Esophagus muscularis mucosa (tissue), 4 donors: ENCODE results near the gene MAGED1. TPM values are rescaled to one million over a fixed set of nuclear protein-coding genes. Genes with fewer than 3 reads are reported as not detected.

Source experiments
- DNase-seq: peaks from one replicate; pipeline ENCODE4 v3.0.0-alpha.2; 2017; ENCODE audit errors: extremely low spot score
- H3K27ac ChIP-seq, 4 donors: fragments of 200-600 bp; sonication (generic); replicated peaks in 1 of 4; 1 replicate in 3 of 4; 2 replicates in 1 of 4; pipeline ENCODE4 v1.5.1; 2016 to 2019; ENCODE audit warnings: mild to moderate bottlenecking in 1 of 4
- H3K27me3 ChIP-seq, 4 donors: fragments of 200-600 bp; sonication (generic); one replicate each; pipeline versions ENCODE4 v1.5.1 to v1.6.0; 2016 to 2019
- H3K36me3 ChIP-seq, 4 donors: fragments of 200-600 bp; sonication (generic); one replicate each; pipeline ENCODE4 v1.5.1; 2016 to 2019
- H3K4me1 ChIP-seq, 4 donors: fragments of 200-600 bp; sonication (generic); one replicate each; pipeline ENCODE4 v1.5.1; 2016 to 2019
- H3K4me3 ChIP-seq, 4 donors: fragments of 200-600 bp; sonication (generic); 1 replicate in 2 of 4; 2 replicates in 2 of 4; pipeline ENCODE4 v1.5.1; 2016 to 2019; ENCODE audit warnings: mild to moderate bottlenecking in 4 of 4, moderate library complexity in 1 of 4
- H3K9me3 ChIP-seq, 4 donors: fragments of 200-600 bp; sonication (generic); 1 replicate in 3 of 4; 2 replicates in 1 of 4; pipeline ENCODE4 v1.5.1; 2016 to 2019
- EP300 ChIP-seq: sonication (generic); formaldehyde crosslinking; IDR thresholded peaks from one replicate; pipeline ENCODE4 v1.6.1; 2017; ENCODE audit warnings: antibody characterized with exemption
- POLR2A ChIP-seq: fragments of 450-650 bp; IDR thresholded peaks from one replicate; pipeline ENCODE4 v1.6.1; 2017; ENCODE audit warnings: antibody characterized with exemption, moderate library complexity, mild to moderate bottlenecking, low read depth
- POLR2AphosphoS5 ChIP-seq, 2 donors: sonication (generic); formaldehyde crosslinking; IDR thresholded peaks; one replicate each; pipeline ENCODE4 v1.6.1; 2017; ENCODE audit warnings: antibody characterized with exemption in 2 of 2
- WGBS: methylation state at CpG from one replicate; pipeline ENCODE4 v1.1.5; 2018; 5-methylcytosine and 5-hydroxymethylcytosine counted together
- intact Hi-C: fragments of 100-400 bp; cut with DNase I; formaldehyde crosslinking; loops from one replicate; pipeline ENCODE4 v1.15.1; 2023
- total RNA-seq, 4 donors: library from RNA; depleted of rRNA; stranded (reverse); fragments of >200 nt; gene quantifications; one replicate each; pipeline versions ENCODE4 v1.1.0 to v1.2.1, GENCODE V29; 2016
- TF ChIP-seq, protein P1 (sequence below), 3 experiments: fragments of 200-600 bp in 2 of 3; fragments of 450-650 bp in 1 of 3; sonication (generic) in 2 of 3; IDR thresholded peaks; one replicate each; pipeline ENCODE4 v1.5.1; 2017 to 2019; ENCODE audit warnings: antibody characterized with exemption in 3 of 3, mild to moderate bottlenecking in 2 of 3, moderate library complexity in 1 of 3

MAGED1 gene
- total RNA-seq, 4 donors from 2014 or later, result 32.6 to 57.9 (median 44.0) TPM

DNA sequence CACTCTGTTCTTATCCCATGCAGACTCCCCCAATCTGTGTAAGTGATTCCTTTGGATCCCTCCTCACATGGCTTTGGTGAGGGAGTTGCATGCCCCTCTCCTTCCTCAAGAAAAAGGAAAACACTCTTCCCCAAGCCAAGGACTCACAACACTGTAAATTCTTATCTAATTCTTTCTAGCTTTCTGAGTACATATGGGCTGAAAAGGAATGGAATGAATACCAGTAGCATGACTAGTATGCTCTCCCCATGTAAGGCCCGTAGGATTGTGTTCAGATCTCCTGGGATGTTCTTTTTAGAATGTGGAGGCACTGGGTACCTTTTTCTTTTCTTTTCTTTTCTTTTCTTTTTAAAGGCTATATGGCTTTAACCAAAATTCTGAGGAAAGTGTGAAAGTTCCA is 17.0 kb upstream of the MAGED1 start:
- no peaks in the 10 kb centered on the region for H3K4me1 ChIP-seq
- intact Hi-C loops, result no loop called here
- no peaks in the 10 kb centered on the region for H3K9me3 ChIP-seq
- H3K4me3 ChIP-seq, result no peak overlapping the region
- DNase-seq, result no peak
- H3K27ac ChIP-seq, result no peak overlapping the region
- no peaks in the 10 kb centered on the region for H3K27me3 ChIP-seq
- H3K36me3 ChIP-seq, result no peaks in the 10 kb centered on the region
- 50% methylated on average over 1 of the region's 1 CpG for WGBS
- TF ChIP-seq EP300, result no peak
- TF ChIP-seq, protein P1, sequence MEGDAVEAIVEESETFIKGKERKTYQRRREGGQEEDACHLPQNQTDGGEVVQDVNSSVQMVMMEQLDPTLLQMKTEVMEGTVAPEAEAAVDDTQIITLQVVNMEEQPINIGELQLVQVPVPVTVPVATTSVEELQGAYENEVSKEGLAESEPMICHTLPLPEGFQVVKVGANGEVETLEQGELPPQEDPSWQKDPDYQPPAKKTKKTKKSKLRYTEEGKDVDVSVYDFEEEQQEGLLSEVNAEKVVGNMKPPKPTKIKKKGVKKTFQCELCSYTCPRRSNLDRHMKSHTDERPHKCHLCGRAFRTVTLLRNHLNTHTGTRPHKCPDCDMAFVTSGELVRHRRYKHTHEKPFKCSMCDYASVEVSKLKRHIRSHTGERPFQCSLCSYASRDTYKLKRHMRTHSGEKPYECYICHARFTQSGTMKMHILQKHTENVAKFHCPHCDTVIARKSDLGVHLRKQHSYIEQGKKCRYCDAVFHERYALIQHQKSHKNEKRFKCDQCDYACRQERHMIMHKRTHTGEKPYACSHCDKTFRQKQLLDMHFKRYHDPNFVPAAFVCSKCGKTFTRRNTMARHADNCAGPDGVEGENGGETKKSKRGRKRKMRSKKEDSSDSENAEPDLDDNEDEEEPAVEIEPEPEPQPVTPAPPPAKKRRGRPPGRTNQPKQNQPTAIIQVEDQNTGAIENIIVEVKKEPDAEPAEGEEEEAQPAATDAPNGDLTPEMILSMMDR (IDR thresholded peaks at IDR 0.05), result no peak
- no peak for TF ChIP-seq POLR2A
- TF ChIP-seq POLR2AphosphoS5 (IDR thresholded peaks at IDR 0.05), result no peak

DNA sequence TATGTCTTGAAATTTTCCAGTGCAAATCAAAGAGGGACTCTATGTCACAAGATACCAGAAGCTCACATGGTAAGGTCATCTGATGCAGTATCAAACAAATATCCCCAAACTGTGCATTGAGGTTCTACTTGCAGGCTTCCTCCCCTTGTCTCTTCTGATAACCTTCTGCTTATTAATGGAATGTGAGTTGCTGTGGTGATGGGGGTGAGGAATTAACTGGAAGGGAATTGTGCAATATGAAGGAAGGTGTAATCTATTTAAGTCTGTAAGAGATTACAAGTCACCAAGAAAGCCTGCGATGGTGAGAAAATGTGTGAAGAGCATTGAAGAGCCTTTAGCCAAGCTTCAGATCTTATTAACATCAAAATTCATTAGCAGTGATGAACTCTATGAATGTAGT is 15.4 kb upstream of the MAGED1 start:
- 96% methylated on average over 1 of the region's 1 CpG for WGBS
- Histone ChIP-seq H3K27ac (no peak overlapping the region), H3K9me3 (no peaks in the 10 kb centered on the region), H3K4me3 (no peak overlapping the region), H3K4me1 (no peaks in the 10 kb centered on the region), H3K36me3 (no peaks in the 10 kb centered on the region), H3K27me3 (no peaks in the 10 kb centered on the region)
- intact Hi-C loops, result no loop called here
- no peak for TF ChIP-seq POLR2AphosphoS5 (IDR thresholded peaks at IDR 0.05)
- TF ChIP-seq POLR2A, result no peak
- no peak for TF ChIP-seq EP300
- TF ChIP-seq, protein P1 (IDR thresholded peaks at IDR 0.05), result no peak
- no peak for DNase-seq

DNA sequence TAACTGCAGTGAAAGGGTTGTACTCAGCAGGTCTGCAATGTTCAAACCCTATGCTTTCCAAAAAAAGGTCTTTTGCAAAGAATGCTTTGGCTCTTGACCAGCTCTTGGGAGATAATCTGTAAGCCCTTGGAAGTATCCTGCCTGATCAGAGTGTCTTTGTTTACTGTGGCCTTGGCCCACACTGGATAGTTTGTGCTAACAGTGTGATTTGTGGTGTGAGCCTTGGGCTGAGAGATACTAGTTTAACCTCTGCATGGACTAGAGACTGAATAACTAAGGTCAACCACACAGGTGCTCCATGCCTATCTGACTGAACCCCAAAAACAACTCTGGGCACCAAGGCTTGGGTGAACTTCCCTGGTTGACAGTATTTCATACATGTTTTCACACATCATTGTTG is 3.6 kb upstream of the MAGED1 start:
- H3K4me1 ChIP-seq, result peaks cover 0 to 13% (median 11%) of the 10 kb centered on the region in 4 donors
- H3K27me3 ChIP-seq, result no peaks in the 10 kb centered on the region
- H3K9me3 ChIP-seq, result no peaks in the 10 kb centered on the region
- TF ChIP-seq POLR2AphosphoS5 (IDR thresholded peaks at IDR 0.05), result no peak
- TF ChIP-seq, protein P1 (IDR thresholded peaks at IDR 0.05), result no peak
- no peak for TF ChIP-seq POLR2A
- no peak for TF ChIP-seq EP300
- no peak overlapping the region for H3K4me3 ChIP-seq
- no peaks in the 10 kb centered on the region for H3K36me3 ChIP-seq
- intact Hi-C loops, result no loop called here
- H3K27ac ChIP-seq, result no peak overlapping the region
- no peak for DNase-seq

DNA sequence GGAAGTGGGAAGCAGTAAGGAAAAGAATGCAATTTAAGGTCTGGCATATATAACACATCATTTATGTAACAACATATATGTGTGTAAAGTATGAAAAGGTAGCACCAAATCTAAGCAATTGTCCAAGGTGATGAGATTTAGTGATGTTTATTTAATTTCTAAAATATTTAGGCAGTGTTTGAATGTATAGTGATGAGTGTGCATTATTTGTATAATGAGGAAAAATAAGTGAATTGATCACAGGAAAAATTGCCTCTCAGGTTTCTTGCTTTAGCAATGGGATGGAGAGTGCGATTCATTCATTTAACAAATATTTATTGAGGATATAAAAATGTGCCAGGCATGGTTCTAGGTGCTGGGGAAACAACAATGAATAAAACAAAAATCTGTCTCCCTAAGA is 2.2 kb upstream of the MAGED1 start:
- no peak for TF ChIP-seq POLR2AphosphoS5 (IDR thresholded peaks at IDR 0.05)
- no peak for TF ChIP-seq POLR2A
- no peak for TF ChIP-seq EP300
- TF ChIP-seq, protein P1 (IDR thresholded peaks at IDR 0.05), result no peak
- intact Hi-C loops, result no loop called here
- no peak overlapping the region for H3K4me3 ChIP-seq
- no peaks in the 10 kb centered on the region for H3K9me3 ChIP-seq
- H3K27me3 ChIP-seq, result no peaks in the 10 kb centered on the region
- no peak overlapping the region for H3K27ac ChIP-seq
- H3K36me3 ChIP-seq, result no peaks in the 10 kb centered on the region
- WGBS, result 69% methylated on average over 1 of the region's 1 CpG
- DNase-seq, result no peak
- H3K4me1 ChIP-seq, result peaks cover 0 to 21% (median 20%) of the 10 kb centered on the region in 4 donors

DNA sequence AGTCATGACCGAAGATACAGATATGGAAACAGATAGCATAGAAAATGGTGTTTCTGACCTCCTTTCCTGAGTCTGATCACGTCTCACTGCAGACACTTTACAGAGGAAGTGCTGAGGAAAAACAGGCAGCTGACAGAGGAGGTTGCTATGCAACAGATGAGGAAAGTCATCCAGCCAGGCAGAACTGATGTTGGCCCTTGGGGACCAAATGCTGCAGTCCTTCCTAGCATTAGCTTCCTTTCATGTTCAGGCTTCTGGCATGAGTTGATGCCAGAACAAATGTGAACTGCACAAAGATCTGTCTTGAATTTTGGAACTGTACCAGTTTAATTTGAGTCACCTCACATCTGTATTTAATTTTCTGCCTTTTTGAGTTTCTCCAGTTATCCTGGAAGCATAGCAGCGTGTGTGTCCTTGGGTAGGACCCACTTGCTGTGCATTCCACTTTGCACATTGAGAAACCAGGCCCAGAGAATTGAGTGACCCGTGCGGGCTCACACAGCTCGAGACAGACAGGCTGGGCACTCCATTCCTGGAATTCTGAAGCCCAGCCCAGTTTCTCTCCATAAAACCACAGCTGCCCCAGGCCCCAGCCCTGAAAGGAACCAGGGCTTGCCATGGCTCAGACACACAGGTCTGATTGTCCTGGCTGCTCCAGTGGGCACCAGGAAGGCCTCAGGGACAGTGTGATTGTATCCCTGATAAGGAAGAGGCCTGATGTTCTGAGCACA is 1.4 kb upstream of the MAGED1 start:
- peaks cover 0 to 21% (median 20%) of the 10 kb centered on the region in 4 donors for H3K4me1 ChIP-seq
- TF ChIP-seq, protein P1 (IDR thresholded peaks at IDR 0.05), result no peak
- TF ChIP-seq EP300, result no peak
- peak overlapping the region; percentile 79 to 85 (median 82) for H3K27ac ChIP-seq
- WGBS, result 42% methylated on average over 5 of the region's 6 CpGs
- DNase-seq, result no peak
- H3K9me3 ChIP-seq, result no peaks in the 10 kb centered on the region
- intact Hi-C loops, result no loop called here
- H3K36me3 ChIP-seq, result peaks cover 0 to 7% (median under 1%) of the 10 kb centered on the region in 4 donors
- no peak overlapping the region for H3K4me3 ChIP-seq
- no peaks in the 10 kb centered on the region for H3K27me3 ChIP-seq
